HCT116 (cell line): ENCODE data around the gene BTBD9. TPM values are rescaled to one million over a fixed set of nuclear protein-coding genes. Genes with fewer than 3 reads are reported as not detected.

ENCODE experiments used
- ATAC-seq: fragments of 200-7000 bp; cut with Tn5 transposase; 2 replicates; pipeline ENCODE4 v1.9.1; 2020; ENCODE audit warnings: mild to moderate bottlenecking, moderate library complexity
- BruUV-seq: library from RNA; stranded (reverse); fragments of 400-500 nt; replicated peaks from 2 replicates; lab custom pipeline; 2021; lab: Mats Ljungman, UMichigan
- CTCF ChIA-PET: fragments of 300-600 bp; sonication (Branson Sonifier 250); formaldehyde crosslinking; loops from one replicate; lab custom pipeline; 2021; ENCODE audit warnings: antibody characterized with exemption; lab: Charles Lee
- POLR2A ChIA-PET: fragments of 300-600, 350-600 bp; sonication (Branson Sonifier 250); formaldehyde crosslinking; loops from one replicate; lab custom pipeline; 2021; ENCODE audit warnings: antibody characterized with exemption; lab: Charles Lee
- RAD21 ChIA-PET, 2 experiments: fragments of 300-600 bp; sonication (Branson Sonifier 250); formaldehyde crosslinking; loops; one replicate each; lab custom pipeline; 2023; ENCODE audit warnings: low total read pairs in 2 of 2; ENCODE audit not compliant: uncharacterized antibody in 2 of 2, unreplicated experiment in 2 of 2, low non-redundant PET in 1 of 2; lab: Charles Lee
- DNase-seq: peaks from one replicate; pipeline ENCODE4 v3.0.0-alpha.2; 2010; ENCODE audit warnings: low read depth, low spot score
- H2AFZ ChIP-seq: fragments of 200-600 bp; shearing (Covaris generic), sonication (generic); 2 replicates; pipeline ENCODE4 v1.6.1; 2017; ENCODE audit warnings: low read depth, mixed run types, mixed read lengths, antibody characterized with exemption, low read length; ENCODE audit not compliant: poor library complexity, severe bottlenecking
- H3K27ac ChIP-seq: 2 replicates; pipeline ENCODE4 v1.5.1; 2012; ENCODE audit warnings: low read depth, low read length
- H3K27me3 ChIP-seq: fragments of 200-600 bp; sonication (generic); 2 replicates; pipeline ENCODE4 v1.6.1; 2016; ENCODE audit warnings: mixed run types, low read length, mixed read lengths; ENCODE audit not compliant: insufficient read depth
- H3K36me3 ChIP-seq, 2 experiments: fragments of 200-500 bp in 1 of 2; fragments of 200-600 bp in 1 of 2; sonication (Bioruptor generic) in 1 of 2; sonication (generic) in 1 of 2; 2 replicates each; pipeline versions ENCODE4 v1.5.1 to v1.6.1; 2014 to 2016; ENCODE audit warnings: low read length in 2 of 2, inconsistent platforms in 1 of 2, mixed read lengths in 1 of 2, mixed run types in 1 of 2; ENCODE audit not compliant: insufficient read depth in 2 of 2, control insufficient read depth in 1 of 2
- H3K4me1 ChIP-seq, 2 experiments: fragments of 200-600 bp in 1 of 2; sonication (generic) in 1 of 2; 2 replicates each; pipeline versions ENCODE4 v1.5.1 to v1.6.1; 2012 to 2017; ENCODE audit warnings: low read length in 2 of 2, inconsistent platforms in 1 of 2, mild to moderate bottlenecking in 1 of 2, mixed read lengths in 1 of 2, mixed run types in 1 of 2, moderate library complexity in 1 of 2; ENCODE audit not compliant: insufficient read depth in 2 of 2, control insufficient read depth in 1 of 2
- H3K4me2 ChIP-seq: fragments of 200-600 bp; sonication (generic); 2 replicates; pipeline ENCODE4 v1.6.1; 2017; ENCODE audit warnings: mixed run types, low read length, mixed read lengths
- H3K4me3 ChIP-seq, 2 experiments: fragments of 200-600 bp in 1 of 2; sonication (generic) in 1 of 2; replicated peaks in 1 of 2; 2 replicates each; pipeline ENCODE4 v1.5.1; 2011 to 2016; ENCODE audit warnings: low read length in 2 of 2, control low read depth in 1 of 2, low read depth in 1 of 2, mild to moderate bottlenecking in 1 of 2, mixed read lengths in 1 of 2, mixed run types in 1 of 2
- H3K79me2 ChIP-seq: fragments of 200-600 bp; sonication (generic); 2 replicates; pipeline ENCODE4 v1.6.1; 2017; ENCODE audit warnings: mild to moderate bottlenecking, mixed run types, low read length, moderate library complexity, mixed read lengths; ENCODE audit not compliant: insufficient read depth
- H3K9ac ChIP-seq: fragments of 200-600 bp; sonication (generic); 2 replicates; pipeline ENCODE4 v1.6.1; 2016; ENCODE audit warnings: low read length, mixed read lengths
- H3K9me2 ChIP-seq: fragments of 200-600 bp; sonication (generic), shearing (Covaris generic); 2 replicates; pipeline ENCODE4 v1.6.1; 2017; ENCODE audit warnings: mixed run types, mild to moderate bottlenecking, moderate library complexity; ENCODE audit not compliant: insufficient read depth
- H3K9me3 ChIP-seq, 2 experiments: fragments of 200-500 bp in 1 of 2; fragments of 200-600 bp in 1 of 2; sonication (Bioruptor generic) in 1 of 2; sonication (generic) in 1 of 2; 2 replicates each; pipeline ENCODE4 v1.6.1; 2014 to 2017; ENCODE audit warnings: low read length in 2 of 2, mixed read lengths in 2 of 2, inconsistent platforms in 1 of 2, low read depth in 1 of 2, mild to moderate bottlenecking in 1 of 2, mixed run types in 1 of 2, moderate library complexity in 1 of 2; ENCODE audit not compliant: control insufficient read depth in 1 of 2, insufficient read depth in 1 of 2
- H4K20me1 ChIP-seq: fragments of 200-600 bp; sonication (generic), shearing (Covaris generic); 2 replicates; pipeline ENCODE4 v1.6.1; 2017; ENCODE audit warnings: mixed run types, mild to moderate bottlenecking, moderate library complexity; ENCODE audit not compliant: insufficient read depth
- EGR1 ChIP-seq: IDR thresholded peaks from 2 replicates; pipeline ENCODE4 v1.6.1; 2012; ENCODE audit warnings: low read depth
- FOSL1 ChIP-seq: IDR thresholded peaks from 2 replicates; pipeline ENCODE4 v1.6.1; 2012; ENCODE audit warnings: low read depth
- JUND ChIP-seq: IDR thresholded peaks from 2 replicates; pipeline ENCODE4 v1.6.1; 2012
- POLR2AphosphoS5 ChIP-seq: IDR thresholded peaks from 2 replicates; pipeline ENCODE4 v1.6.1; 2011; ENCODE audit warnings: mild to moderate bottlenecking, low read depth, low read length, moderate library complexity
- SIN3A ChIP-seq: IDR thresholded peaks from 2 replicates; pipeline ENCODE4 v1.6.1; 2012; ENCODE audit warnings: low read depth
- TCF7L2 ChIP-seq: IDR thresholded peaks from 2 replicates; pipeline ENCODE4 v1.7.0; 2011; ENCODE audit warnings: borderline replicate concordance, inconsistent platforms; ENCODE audit not compliant: insufficient read depth, insufficient read length; ENCODE audit errors: extremely low read depth
- intact Hi-C: fragments of 100-400 bp; cut with micrococcal nuclease; formaldehyde crosslinking; loops from 2 replicates; pipeline ENCODE4 v1.10.0; 2022
- total RNA-seq: library from RNA; stranded (reverse); gene quantifications from one replicate; pipeline ENCODE4 v1.2.1, GENCODE V29; 2021; ENCODE audit not compliant: unreplicated experiment
- TF ChIP-seq, protein P1 (sequence below): IDR thresholded peaks from 2 replicates; pipeline ENCODE4 v1.6.1; 2012
- TF ChIP-seq, protein P2 (sequence below): IDR thresholded peaks from 2 replicates; pipeline ENCODE4 v1.6.1; 2011; ENCODE audit warnings: mild to moderate bottlenecking, low read length, moderate library complexity; ENCODE audit not compliant: insufficient replicate concordance; ENCODE audit errors: extremely low read depth
- TF ChIP-seq, protein P3 (sequence below): IDR thresholded peaks from 2 replicates; pipeline ENCODE4 v1.6.1; 2012; ENCODE audit warnings: low read depth
- TF ChIP-seq, protein P4 (sequence below), 3 experiments: fragments of 200-600 bp in 1 of 3; sonication (generic) in 1 of 3; IDR thresholded peaks in 2 of 3; conservative IDR thresholded peaks in 1 of 3; 2 replicates each; pipeline ENCODE4 v1.5.1; 2012 to 2017; ENCODE audit warnings: low read depth in 2 of 3, low read length in 2 of 3, antibody characterized with exemption in 1 of 3, borderline replicate concordance in 1 of 3, control low read depth in 1 of 3, mild to moderate bottlenecking in 1 of 3, mixed read lengths in 1 of 3, mixed run types in 1 of 3, moderate library complexity in 1 of 3; ENCODE audit not compliant: insufficient read depth in 1 of 3

BTBD9 gene
- total RNA-seq, 1 experiment from 2014 or later = 10.9 TPM

DNA sequence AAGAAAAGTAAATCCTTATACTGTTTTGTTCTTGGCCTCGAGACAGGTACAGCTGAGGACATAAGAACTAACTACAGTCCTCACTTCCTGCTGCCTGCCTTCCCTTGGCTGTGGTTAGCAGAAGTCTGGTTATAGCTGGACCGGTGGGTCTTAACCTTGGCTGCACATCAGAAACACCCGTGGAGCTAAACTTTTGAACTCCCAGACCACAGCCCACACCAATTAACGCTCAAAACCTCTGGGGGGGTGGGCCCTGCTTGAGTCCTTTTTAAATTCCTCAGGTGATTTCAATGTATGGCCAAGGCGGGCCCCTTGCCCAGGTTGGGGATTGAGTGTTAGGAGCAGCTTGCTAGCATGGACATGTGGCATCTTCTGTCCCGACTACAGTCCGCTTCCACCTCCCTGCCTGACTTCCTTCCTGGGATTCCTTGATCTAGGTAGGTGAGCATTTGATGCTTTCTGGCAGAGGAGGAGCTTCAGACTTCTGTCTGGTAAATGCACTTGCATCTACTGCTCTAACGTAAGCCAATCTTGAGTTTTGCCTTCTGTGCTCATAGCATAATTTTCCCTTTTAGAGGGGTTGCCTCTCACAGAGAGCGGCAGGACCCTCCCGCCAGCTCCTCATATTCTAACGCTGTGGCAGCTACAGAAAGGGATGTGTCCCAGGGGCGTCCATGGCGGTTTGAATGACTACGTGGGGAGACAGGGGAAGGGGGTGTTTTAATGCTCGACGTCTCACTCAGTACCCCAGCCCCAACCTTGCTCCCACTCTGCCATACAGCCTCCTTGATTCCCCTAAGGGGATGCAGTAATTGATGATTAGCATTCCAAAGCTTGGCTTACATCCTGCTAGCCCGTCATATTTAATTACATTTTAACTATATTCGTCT lies 430.1 kb downstream of the BTBD9 start:
- Histone ChIP-seq H3K36me3 (no peaks in the 10 kb centered on the region), H3K27ac (no peak overlapping the region), H4K20me1 (no peaks in the 10 kb centered on the region), H3K27me3 (no peaks in the 10 kb centered on the region), H3K79me2 (no peaks in the 10 kb centered on the region), H3K9me3 (no peaks in the 10 kb centered on the region), H2AFZ (no peak overlapping the region), H3K9me2 (no peaks in the 10 kb centered on the region), H3K4me1 (no peaks in the 10 kb centered on the region), H3K4me2 (no peak overlapping the region), H3K9ac (no peak overlapping the region), H3K4me3 (no peak overlapping the region)
- DNase-seq (no peak), ATAC-seq (no peak)
- BruUV-seq = no TSS peak
- ChIA-PET RAD21 (no interaction called here), CTCF (no interaction called here), POLR2A (no interaction called here)
- intact Hi-C loops = no loop called here
- TF ChIP-seq, protein P1, sequence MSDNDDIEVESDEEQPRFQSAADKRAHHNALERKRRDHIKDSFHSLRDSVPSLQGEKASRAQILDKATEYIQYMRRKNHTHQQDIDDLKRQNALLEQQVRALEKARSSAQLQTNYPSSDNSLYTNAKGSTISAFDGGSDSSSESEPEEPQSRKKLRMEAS = no peak
- TF ChIP-seq EGR1 (no peak), POLR2AphosphoS5 (no peak), JUND (no peak), TCF7L2 (no peak), SIN3A (no peak), FOSL1 (no peak)
- TF ChIP-seq, protein P2, sequence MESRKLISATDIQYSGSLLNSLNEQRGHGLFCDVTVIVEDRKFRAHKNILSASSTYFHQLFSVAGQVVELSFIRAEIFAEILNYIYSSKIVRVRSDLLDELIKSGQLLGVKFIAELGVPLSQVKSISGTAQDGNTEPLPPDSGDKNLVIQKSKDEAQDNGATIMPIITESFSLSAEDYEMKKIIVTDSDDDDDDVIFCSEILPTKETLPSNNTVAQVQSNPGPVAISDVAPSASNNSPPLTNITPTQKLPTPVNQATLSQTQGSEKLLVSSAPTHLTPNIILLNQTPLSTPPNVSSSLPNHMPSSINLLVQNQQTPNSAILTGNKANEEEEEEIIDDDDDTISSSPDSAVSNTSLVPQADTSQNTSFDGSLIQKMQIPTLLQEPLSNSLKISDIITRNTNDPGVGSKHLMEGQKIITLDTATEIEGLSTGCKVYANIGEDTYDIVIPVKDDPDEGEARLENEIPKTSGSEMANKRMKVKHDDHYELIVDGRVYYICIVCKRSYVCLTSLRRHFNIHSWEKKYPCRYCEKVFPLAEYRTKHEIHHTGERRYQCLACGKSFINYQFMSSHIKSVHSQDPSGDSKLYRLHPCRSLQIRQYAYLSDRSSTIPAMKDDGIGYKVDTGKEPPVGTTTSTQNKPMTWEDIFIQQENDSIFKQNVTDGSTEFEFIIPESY = no peak
- TF ChIP-seq, protein P3, sequence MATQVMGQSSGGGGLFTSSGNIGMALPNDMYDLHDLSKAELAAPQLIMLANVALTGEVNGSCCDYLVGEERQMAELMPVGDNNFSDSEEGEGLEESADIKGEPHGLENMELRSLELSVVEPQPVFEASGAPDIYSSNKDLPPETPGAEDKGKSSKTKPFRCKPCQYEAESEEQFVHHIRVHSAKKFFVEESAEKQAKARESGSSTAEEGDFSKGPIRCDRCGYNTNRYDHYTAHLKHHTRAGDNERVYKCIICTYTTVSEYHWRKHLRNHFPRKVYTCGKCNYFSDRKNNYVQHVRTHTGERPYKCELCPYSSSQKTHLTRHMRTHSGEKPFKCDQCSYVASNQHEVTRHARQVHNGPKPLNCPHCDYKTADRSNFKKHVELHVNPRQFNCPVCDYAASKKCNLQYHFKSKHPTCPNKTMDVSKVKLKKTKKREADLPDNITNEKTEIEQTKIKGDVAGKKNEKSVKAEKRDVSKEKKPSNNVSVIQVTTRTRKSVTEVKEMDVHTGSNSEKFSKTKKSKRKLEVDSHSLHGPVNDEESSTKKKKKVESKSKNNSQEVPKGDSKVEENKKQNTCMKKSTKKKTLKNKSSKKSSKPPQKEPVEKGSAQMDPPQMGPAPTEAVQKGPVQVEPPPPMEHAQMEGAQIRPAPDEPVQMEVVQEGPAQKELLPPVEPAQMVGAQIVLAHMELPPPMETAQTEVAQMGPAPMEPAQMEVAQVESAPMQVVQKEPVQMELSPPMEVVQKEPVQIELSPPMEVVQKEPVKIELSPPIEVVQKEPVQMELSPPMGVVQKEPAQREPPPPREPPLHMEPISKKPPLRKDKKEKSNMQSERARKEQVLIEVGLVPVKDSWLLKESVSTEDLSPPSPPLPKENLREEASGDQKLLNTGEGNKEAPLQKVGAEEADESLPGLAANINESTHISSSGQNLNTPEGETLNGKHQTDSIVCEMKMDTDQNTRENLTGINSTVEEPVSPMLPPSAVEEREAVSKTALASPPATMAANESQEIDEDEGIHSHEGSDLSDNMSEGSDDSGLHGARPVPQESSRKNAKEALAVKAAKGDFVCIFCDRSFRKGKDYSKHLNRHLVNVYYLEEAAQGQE = no peak
- TF ChIP-seq, protein P4, sequence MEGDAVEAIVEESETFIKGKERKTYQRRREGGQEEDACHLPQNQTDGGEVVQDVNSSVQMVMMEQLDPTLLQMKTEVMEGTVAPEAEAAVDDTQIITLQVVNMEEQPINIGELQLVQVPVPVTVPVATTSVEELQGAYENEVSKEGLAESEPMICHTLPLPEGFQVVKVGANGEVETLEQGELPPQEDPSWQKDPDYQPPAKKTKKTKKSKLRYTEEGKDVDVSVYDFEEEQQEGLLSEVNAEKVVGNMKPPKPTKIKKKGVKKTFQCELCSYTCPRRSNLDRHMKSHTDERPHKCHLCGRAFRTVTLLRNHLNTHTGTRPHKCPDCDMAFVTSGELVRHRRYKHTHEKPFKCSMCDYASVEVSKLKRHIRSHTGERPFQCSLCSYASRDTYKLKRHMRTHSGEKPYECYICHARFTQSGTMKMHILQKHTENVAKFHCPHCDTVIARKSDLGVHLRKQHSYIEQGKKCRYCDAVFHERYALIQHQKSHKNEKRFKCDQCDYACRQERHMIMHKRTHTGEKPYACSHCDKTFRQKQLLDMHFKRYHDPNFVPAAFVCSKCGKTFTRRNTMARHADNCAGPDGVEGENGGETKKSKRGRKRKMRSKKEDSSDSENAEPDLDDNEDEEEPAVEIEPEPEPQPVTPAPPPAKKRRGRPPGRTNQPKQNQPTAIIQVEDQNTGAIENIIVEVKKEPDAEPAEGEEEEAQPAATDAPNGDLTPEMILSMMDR (IDR thresholded peaks at IDR 0.05 in 2 of 3, conservative IDR thresholded peaks at IDR 0.05 in 1 of 3; ENCODE audit: borderline replicate concordance in 1 of 3, insufficient read depth in 1 of 3, low read depth in 2 of 3, low read length in 2 of 3) = no peak
